HL-60 (cell line): Measurements from ENCODE around the gene HECTD4.

ENCODE experiments used
- GABPA ChIP-seq: IDR thresholded peaks from 2 replicates; pipeline ENCODE4 v1.6.1; 2012; ENCODE audit warnings: low read depth
- POLR2AphosphoS5 ChIP-seq: IDR thresholded peaks from 2 replicates; pipeline ENCODE4 v1.6.1; 2012; ENCODE audit warnings: low read depth
- SPI1 ChIP-seq: IDR thresholded peaks from 2 replicates; pipeline ENCODE4 v1.6.1; 2012; ENCODE audit warnings: low read depth, mild to moderate bottlenecking, borderline replicate concordance
- TF ChIP-seq, protein P1 (sequence below): IDR thresholded peaks from one replicate; pipeline ENCODE4 v1.5.1; 2011; ENCODE audit warnings: low read length, control low read depth, inconsistent platforms; ENCODE audit not compliant: insufficient read depth
- TF ChIP-seq, protein P2 (sequence below): IDR thresholded peaks from 2 replicates; pipeline ENCODE4 v1.6.1; 2012; ENCODE audit warnings: low read depth; ENCODE audit not compliant: insufficient replicate concordance

DNA sequence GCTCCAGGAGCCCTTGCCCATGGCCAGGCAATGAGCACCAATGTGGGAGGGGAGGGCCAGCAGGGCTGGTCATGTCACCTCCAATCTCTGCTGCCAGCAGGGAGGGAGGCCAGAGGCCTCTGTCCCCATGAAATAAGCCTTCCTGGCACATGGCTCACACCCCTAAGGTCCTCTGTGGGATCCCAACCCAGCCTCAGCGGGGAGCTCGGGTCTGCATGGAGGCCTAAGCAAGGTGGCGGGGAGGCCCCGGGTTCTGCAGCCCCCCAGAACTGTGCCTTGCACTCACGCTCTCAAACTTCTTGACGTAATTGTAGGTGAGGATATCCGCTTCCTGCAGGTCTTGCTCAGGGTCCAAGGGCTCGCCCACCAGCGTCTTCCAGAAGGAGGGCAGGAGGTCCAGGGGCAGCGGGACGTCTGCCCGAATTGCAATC, 215.2 kb downstream of the HECTD4 start:
- TF ChIP-seq POLR2AphosphoS5: no peak
- TF ChIP-seq, protein P1, sequence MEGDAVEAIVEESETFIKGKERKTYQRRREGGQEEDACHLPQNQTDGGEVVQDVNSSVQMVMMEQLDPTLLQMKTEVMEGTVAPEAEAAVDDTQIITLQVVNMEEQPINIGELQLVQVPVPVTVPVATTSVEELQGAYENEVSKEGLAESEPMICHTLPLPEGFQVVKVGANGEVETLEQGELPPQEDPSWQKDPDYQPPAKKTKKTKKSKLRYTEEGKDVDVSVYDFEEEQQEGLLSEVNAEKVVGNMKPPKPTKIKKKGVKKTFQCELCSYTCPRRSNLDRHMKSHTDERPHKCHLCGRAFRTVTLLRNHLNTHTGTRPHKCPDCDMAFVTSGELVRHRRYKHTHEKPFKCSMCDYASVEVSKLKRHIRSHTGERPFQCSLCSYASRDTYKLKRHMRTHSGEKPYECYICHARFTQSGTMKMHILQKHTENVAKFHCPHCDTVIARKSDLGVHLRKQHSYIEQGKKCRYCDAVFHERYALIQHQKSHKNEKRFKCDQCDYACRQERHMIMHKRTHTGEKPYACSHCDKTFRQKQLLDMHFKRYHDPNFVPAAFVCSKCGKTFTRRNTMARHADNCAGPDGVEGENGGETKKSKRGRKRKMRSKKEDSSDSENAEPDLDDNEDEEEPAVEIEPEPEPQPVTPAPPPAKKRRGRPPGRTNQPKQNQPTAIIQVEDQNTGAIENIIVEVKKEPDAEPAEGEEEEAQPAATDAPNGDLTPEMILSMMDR: no peak
- no peak for TF ChIP-seq GABPA
- TF ChIP-seq, protein P2, sequence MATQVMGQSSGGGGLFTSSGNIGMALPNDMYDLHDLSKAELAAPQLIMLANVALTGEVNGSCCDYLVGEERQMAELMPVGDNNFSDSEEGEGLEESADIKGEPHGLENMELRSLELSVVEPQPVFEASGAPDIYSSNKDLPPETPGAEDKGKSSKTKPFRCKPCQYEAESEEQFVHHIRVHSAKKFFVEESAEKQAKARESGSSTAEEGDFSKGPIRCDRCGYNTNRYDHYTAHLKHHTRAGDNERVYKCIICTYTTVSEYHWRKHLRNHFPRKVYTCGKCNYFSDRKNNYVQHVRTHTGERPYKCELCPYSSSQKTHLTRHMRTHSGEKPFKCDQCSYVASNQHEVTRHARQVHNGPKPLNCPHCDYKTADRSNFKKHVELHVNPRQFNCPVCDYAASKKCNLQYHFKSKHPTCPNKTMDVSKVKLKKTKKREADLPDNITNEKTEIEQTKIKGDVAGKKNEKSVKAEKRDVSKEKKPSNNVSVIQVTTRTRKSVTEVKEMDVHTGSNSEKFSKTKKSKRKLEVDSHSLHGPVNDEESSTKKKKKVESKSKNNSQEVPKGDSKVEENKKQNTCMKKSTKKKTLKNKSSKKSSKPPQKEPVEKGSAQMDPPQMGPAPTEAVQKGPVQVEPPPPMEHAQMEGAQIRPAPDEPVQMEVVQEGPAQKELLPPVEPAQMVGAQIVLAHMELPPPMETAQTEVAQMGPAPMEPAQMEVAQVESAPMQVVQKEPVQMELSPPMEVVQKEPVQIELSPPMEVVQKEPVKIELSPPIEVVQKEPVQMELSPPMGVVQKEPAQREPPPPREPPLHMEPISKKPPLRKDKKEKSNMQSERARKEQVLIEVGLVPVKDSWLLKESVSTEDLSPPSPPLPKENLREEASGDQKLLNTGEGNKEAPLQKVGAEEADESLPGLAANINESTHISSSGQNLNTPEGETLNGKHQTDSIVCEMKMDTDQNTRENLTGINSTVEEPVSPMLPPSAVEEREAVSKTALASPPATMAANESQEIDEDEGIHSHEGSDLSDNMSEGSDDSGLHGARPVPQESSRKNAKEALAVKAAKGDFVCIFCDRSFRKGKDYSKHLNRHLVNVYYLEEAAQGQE: no peak
- no peak for TF ChIP-seq SPI1
